Natural killer cell (primary cell): Measurements from ENCODE around the gene SUSD5. TPM values are rescaled to one million over a fixed set of nuclear protein-coding genes. Genes with fewer than 3 reads are reported as not detected.
"Not testable (repeated sequence)": the region's sequence is repeated elsewhere in the genome, so short reads cannot be mapped to it uniquely, and the experiment has no call there.

ENCODE experiments used
- ATAC-seq, 3 donors: fragments of 150-1000 bp in 2 of 3; fragments of 200-7000 bp in 1 of 3; cut with Tn5 transposase; 1 replicate in 1 of 3; 2 replicates in 2 of 3; pipeline ENCODE4 v1.10.0; 2021; ENCODE audit warnings: mild to moderate bottlenecking in 2 of 3, moderate library complexity in 2 of 3
- DNase-seq, 2 donors: peaks; one replicate each; pipeline versions ENCODE4 v3.0.0 to v3.0.0-alpha.2; 2013 to 2021; ENCODE audit warnings: mixed read lengths in 1 of 2
- H3K27ac ChIP-seq: one replicate; pipeline ENCODE4 v1.5.1; 2013; ENCODE audit warnings: mild to moderate bottlenecking, low read length
- H3K27me3 ChIP-seq: one replicate; pipeline ENCODE4 v1.6.1; 2013; ENCODE audit warnings: low read length; ENCODE audit not compliant: control insufficient read depth, insufficient read depth
- H3K36me3 ChIP-seq: one replicate; pipeline ENCODE4 v1.6.1; 2013; ENCODE audit warnings: low read length; ENCODE audit not compliant: control insufficient read depth, insufficient read depth
- H3K4me1 ChIP-seq: one replicate; pipeline ENCODE4 v1.6.1; 2013; ENCODE audit warnings: low read length; ENCODE audit not compliant: control insufficient read depth, insufficient read depth
- H3K4me3 ChIP-seq: one replicate; pipeline ENCODE4 v1.5.1; 2013; ENCODE audit warnings: low read length
- H3K9me3 ChIP-seq: one replicate; pipeline ENCODE4 v1.6.1; 2013; ENCODE audit warnings: low read length; ENCODE audit not compliant: control insufficient read depth, insufficient read depth
- H3K27ac Mint-ChIP-seq, 2 donors: one replicate each; pipeline ENCODE4 v1.8.0; 2022; ENCODE audit warnings: mild to moderate bottlenecking in 2 of 2, mixed read lengths in 2 of 2, moderate library complexity in 1 of 2
- H3K27me3 Mint-ChIP-seq, 2 donors: one replicate each; pipeline ENCODE4 v1.8.0; 2022; ENCODE audit warnings: low read depth in 2 of 2, mixed read lengths in 2 of 2
- H3K36me3 Mint-ChIP-seq: one replicate; pipeline ENCODE4 v1.8.0; 2022; ENCODE audit warnings: mixed read lengths
- H3K4me1 Mint-ChIP-seq, 2 donors: one replicate each; pipeline ENCODE4 v1.8.0; 2022; ENCODE audit warnings: mixed read lengths in 2 of 2
- H3K4me3 Mint-ChIP-seq: one replicate; pipeline ENCODE4 v1.8.0; 2022; ENCODE audit warnings: mild to moderate bottlenecking, moderate library complexity, mixed read lengths
- H3K9me3 Mint-ChIP-seq, 2 donors: one replicate each; pipeline ENCODE4 v1.8.0; 2022; ENCODE audit warnings: mixed read lengths in 2 of 2
- WGBS: methylation state at CpG from one replicate; pipeline ENCODE4 v1.1.7; 2013; ENCODE audit warnings: missing lambda C conversion rate; ENCODE audit not compliant: insufficient coverage; 5-methylcytosine and 5-hydroxymethylcytosine counted together
- intact Hi-C: fragments of 100-400 bp; cut with micrococcal nuclease; formaldehyde crosslinking; loops from one replicate; pipeline ENCODE4 v1.14.2; 2022
- total RNA-seq, 4 donors: library from RNA; stranded (reverse); fragments of 120-200 nt in 1 of 4; gene quantifications; one replicate each; pipeline versions ENCODE4 v1.2.3 to v1.2.4, GENCODE V29; 2013 to 2022
- TF ChIP-seq, protein P1 (sequence below): fragments of 200-600 bp; IDR thresholded peaks from one replicate; pipeline ENCODE4 v1.8.0; 2022; ENCODE audit warnings: antibody characterized with exemption

SUSD5 gene
- total RNA-seq, 3 donors from 2014 or later (not counting 1 experiment from before 2014, with no cell fraction given), result not detected

DNA sequence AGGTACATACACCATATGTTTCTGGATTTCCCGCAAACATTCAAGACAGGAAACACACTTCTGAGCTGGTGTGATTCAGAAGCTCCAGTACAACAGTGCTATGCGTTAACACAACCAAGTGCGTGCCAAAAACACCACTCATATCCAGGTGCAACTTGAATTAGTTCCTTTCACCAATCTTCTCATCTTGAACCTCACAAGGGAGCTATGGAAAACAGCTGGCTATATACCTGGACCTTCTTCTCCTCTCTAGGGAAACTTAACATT, 31.3 kb downstream of the SUSD5 start:
- Mint-ChIP-seq H3K4me3 (no peak overlapping the region), H3K4me1 (no peaks in the 10 kb centered on the region), H3K36me3 (no peaks in the 10 kb centered on the region), H3K9me3 (no peaks in the 10 kb centered on the region), H3K27me3 (peaks cover 7 to 10% of the 10 kb centered on the region in 2 donors), H3K27ac (no peak overlapping the region)
- ATAC-seq, result no peak
- Histone ChIP-seq H3K4me3 (no peak overlapping the region), H3K4me1 (no peaks in the 10 kb centered on the region), H3K36me3 (no peaks in the 10 kb centered on the region), H3K27me3 (no peaks in the 10 kb centered on the region), H3K9me3 (peaks cover 2% of the 10 kb centered on the region), H3K27ac (no peak overlapping the region)
- 90% methylated on average over 3 of the region's 3 CpGs for WGBS
- DNase-seq, result no peak
- TF ChIP-seq, protein P1, sequence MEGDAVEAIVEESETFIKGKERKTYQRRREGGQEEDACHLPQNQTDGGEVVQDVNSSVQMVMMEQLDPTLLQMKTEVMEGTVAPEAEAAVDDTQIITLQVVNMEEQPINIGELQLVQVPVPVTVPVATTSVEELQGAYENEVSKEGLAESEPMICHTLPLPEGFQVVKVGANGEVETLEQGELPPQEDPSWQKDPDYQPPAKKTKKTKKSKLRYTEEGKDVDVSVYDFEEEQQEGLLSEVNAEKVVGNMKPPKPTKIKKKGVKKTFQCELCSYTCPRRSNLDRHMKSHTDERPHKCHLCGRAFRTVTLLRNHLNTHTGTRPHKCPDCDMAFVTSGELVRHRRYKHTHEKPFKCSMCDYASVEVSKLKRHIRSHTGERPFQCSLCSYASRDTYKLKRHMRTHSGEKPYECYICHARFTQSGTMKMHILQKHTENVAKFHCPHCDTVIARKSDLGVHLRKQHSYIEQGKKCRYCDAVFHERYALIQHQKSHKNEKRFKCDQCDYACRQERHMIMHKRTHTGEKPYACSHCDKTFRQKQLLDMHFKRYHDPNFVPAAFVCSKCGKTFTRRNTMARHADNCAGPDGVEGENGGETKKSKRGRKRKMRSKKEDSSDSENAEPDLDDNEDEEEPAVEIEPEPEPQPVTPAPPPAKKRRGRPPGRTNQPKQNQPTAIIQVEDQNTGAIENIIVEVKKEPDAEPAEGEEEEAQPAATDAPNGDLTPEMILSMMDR, result no peak
- intact Hi-C loops, result no loop called here

DNA sequence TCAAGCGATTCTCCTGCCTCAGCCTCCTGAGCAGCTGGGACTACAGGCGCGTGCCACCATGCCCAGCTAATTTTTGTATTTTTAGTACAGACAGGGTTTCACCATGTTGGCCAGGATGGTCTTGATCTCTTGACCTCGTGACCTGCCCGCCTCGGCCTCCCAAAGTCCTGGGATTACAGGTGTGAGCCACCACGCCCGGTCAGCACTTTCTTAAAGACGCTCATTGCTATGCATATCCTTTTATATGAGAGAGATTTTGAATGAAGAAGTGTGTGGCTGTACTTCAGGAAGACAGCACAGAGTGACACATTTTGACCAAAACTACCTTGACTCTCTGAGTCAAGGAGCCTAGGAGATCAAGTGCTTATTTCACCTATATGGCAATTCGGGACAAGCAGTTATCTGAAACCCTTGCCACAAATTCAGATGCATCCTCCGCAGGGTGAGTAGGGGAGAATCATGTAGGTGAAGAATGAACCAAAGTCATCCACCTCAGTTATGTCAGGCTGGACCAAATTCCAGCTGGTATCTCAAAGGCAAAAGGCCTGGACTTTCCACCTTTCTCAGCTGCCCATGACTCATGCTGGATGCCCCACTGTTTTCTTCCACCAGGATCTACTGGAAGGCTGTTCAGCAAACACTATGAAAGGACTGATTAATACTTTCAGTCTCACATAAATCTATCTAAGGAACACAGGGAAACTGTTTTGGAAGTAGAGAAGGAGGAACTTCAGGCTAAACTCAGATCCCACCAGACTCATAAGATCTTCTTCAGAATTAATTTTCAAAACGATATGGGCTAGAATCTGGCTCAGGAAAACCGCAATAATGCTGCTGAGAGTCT, 31.9 kb downstream of the SUSD5 start:
- Mint-ChIP-seq H3K4me3 (no peak overlapping the region), H3K9me3 (no peaks in the 10 kb centered on the region), H3K27ac (no peak overlapping the region), H3K36me3 (no peaks in the 10 kb centered on the region), H3K4me1 (no peaks in the 10 kb centered on the region), H3K27me3 (peaks cover 7 to 15% of the 10 kb centered on the region in 2 donors)
- TF ChIP-seq, protein P1, result no peak
- Histone ChIP-seq H3K27ac (no peak overlapping the region), H3K27me3 (no peaks in the 10 kb centered on the region), H3K36me3 (no peaks in the 10 kb centered on the region), H3K4me3 (no peak overlapping the region), H3K4me1 (no peaks in the 10 kb centered on the region), H3K9me3 (peaks cover 2% of the 10 kb centered on the region)
- 91% methylated on average over 13 of the region's 13 CpGs for WGBS
- intact Hi-C loops, result no loop called here
- DNase-seq, result no peak
- no peak for ATAC-seq

DNA sequence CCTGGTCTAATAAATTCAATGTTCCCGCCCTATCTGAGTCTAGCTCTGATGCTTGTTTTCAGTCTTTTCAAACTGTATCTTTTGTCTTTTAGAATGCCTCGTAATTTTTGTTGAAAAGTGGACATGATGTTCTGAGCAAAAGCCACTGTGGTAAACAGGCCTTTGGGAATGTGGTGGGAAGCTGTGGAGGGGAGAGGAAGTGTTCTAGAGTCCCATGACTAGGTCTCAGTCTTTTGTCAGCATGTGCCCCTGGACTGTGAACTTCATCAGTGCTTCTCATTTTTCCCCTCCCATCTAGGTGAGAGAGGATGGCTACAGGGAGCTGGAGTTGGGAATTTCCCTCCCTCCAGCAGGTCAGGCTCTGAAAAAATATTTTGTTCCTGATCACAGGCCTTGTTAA, 33.7 kb downstream of the SUSD5 start:
- H3K27ac ChIP-seq, result no peak overlapping the region
- H3K27ac Mint-ChIP-seq, result no peak overlapping the region
- H3K27me3 ChIP-seq, result no peaks in the 10 kb centered on the region
- H3K4me1 ChIP-seq, result no peaks in the 10 kb centered on the region
- no peak for ATAC-seq
- peaks cover 4 to 20% of the 10 kb centered on the region in 2 donors for H3K27me3 Mint-ChIP-seq
- H3K4me1 Mint-ChIP-seq, result no peaks in the 10 kb centered on the region
- intact Hi-C loops, result no loop called here
- no peaks in the 10 kb centered on the region for H3K9me3 Mint-ChIP-seq
- no peaks in the 10 kb centered on the region for H3K36me3 ChIP-seq
- peaks cover 2% of the 10 kb centered on the region for H3K9me3 ChIP-seq
- WGBS, result 76% methylated on average over 2 of the region's 2 CpGs
- no peak overlapping the region for H3K4me3 Mint-ChIP-seq
- no peaks in the 10 kb centered on the region for H3K36me3 Mint-ChIP-seq
- DNase-seq, result no peak
- no peak overlapping the region for H3K4me3 ChIP-seq
- TF ChIP-seq, protein P1, result no peak

DNA sequence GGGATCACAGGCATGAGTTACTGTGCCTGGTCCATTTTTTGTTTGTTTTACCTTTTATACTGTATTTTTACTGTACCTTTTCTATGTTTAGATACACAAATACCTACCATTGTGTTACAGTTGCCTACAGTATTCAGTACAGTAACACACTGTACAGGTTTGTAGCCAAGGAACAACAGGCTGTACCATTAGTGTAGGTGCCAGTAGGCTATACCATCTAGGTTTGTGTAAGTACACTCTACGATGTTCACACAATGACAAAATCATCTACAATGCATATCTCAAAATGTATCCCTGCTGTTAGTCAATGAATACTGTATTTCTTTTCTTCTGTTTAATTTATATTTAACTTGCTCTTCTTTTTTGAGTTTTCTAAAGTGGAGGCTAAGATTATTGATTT, 37.0 kb downstream of the SUSD5 start:
- H3K4me1 ChIP-seq, H3K9me3 ChIP-seq, ATAC-seq, H3K27me3 ChIP-seq, H3K36me3 Mint-ChIP-seq, intact Hi-C loops, H3K27ac ChIP-seq, H3K4me1 Mint-ChIP-seq, H3K4me3 Mint-ChIP-seq, H3K9me3 Mint-ChIP-seq, H3K4me3 ChIP-seq, DNase-seq, H3K36me3 ChIP-seq, H3K27ac Mint-ChIP-seq: not testable (repeated sequence)
- peaks cover 0 to 20% of the 10 kb centered on the region in 2 donors for H3K27me3 Mint-ChIP-seq
- WGBS, result no CpG with 5 or more reads among the region's 1 CpG
